ENCODE measurements around the gene UNC5CL. TPM values are rescaled to one million over a fixed set of nuclear protein-coding genes. Genes with fewer than 3 reads are reported as not detected.
A peak's percentile ranks its signal among the peaks of the same experiment; 100 is the strongest.

UNC5CL gene
- total and polyA plus RNA-seq, 9 of the 15 experiments (the other 6 are each of a cell fraction or from before 2014, with no cell fraction given), result 0.07 to 1.8 (median 0.62) TPM; not detected in 1

DNA sequence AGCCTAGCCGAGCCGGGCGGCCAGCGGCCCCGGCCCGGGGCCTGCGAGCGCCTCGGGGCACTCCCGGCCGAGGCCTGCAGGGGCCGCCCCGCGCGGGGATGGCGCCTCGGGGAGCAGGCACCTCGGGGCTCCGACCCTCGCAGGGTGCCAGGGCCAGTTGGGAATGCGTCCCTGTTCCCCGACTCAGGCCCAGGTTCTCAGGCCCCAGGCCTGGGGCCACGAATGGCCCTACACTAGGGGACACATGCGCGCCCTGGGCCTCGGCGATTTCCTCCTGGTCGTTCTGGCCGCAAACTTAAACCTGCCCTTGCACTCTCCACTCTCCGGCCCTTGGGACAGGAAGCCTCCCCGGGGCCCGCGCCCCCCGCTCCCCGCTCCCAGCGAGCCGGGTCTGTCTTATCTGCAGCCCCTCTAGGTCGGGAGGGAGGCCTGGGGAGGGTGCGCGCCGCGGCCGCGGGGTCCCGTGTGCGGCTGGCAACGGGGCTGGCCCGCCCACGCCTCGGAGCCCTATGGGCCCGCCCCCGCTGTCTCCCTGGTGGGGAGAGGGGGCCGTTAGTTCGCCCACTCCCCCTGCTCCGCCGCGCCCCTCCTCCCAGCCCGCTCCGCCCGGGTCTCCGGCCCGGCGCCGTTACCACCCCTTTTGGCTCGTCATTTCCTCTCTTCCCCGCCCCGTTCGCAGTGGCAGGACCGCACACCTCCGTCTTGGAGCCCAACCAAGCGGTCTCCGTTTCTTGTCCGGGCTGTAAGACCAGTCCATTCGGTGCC lies 34.4 kb upstream of the UNC5CL start (continued):
- TF ChIP-seq, protein P1, sequence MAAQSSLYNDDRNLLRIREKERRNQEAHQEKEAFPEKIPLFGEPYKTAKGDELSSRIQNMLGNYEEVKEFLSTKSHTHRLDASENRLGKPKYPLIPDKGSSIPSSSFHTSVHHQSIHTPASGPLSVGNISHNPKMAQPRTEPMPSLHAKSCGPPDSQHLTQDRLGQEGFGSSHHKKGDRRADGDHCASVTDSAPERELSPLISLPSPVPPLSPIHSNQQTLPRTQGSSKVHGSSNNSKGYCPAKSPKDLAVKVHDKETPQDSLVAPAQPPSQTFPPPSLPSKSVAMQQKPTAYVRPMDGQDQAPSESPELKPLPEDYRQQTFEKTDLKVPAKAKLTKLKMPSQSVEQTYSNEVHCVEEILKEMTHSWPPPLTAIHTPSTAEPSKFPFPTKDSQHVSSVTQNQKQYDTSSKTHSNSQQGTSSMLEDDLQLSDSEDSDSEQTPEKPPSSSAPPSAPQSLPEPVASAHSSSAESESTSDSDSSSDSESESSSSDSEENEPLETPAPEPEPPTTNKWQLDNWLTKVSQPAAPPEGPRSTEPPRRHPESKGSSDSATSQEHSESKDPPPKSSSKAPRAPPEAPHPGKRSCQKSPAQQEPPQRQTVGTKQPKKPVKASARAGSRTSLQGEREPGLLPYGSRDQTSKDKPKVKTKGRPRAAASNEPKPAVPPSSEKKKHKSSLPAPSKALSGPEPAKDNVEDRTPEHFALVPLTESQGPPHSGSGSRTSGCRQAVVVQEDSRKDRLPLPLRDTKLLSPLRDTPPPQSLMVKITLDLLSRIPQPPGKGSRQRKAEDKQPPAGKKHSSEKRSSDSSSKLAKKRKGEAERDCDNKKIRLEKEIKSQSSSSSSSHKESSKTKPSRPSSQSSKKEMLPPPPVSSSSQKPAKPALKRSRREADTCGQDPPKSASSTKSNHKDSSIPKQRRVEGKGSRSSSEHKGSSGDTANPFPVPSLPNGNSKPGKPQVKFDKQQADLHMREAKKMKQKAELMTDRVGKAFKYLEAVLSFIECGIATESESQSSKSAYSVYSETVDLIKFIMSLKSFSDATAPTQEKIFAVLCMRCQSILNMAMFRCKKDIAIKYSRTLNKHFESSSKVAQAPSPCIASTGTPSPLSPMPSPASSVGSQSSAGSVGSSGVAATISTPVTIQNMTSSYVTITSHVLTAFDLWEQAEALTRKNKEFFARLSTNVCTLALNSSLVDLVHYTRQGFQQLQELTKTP (IDR thresholded peaks at IDR 0.05; ENCODE audit: low read depth in 1 of 2, partially characterized antibody in 2 of 2), result peak in 1 of 2 experiments; percentile 16
- TF ChIP-seq ZFP1 (CRISPR knock-in tag; IDR thresholded peaks at IDR 0.05) (no peak), TCF7L2 (IDR thresholded peaks at IDR 0.05; ENCODE audit: low read depth, low read length) (no peak), NCOA4 (IDR thresholded peaks at IDR 0.05; ENCODE audit: partially characterized antibody) (no peak), PHF8 (IDR thresholded peaks at IDR 0.05; ENCODE audit: borderline replicate concordance, low read length) (peak; percentile 73), BCLAF1 (IDR thresholded peaks at IDR 0.05; ENCODE audit: borderline replicate concordance in 1 of 2, control insufficient read depth in 1 of 2, low read depth in 2 of 2, low read length in 1 of 2) (no peak), RAD51 (IDR thresholded peaks at IDR 0.05; ENCODE audit: borderline replicate concordance, low read depth) (no peak), GABPB2 (CRISPR knock-in tag; conservative IDR thresholded peaks at IDR 0.05) (no peak), ZBTB43 (CRISPR knock-in tag; IDR thresholded peaks at IDR 0.05) (no peak), ZNF41 (CRISPR knock-in tag; conservative IDR thresholded peaks at IDR 0.05) (no peak), TFE3 (CRISPR knock-in tag; IDR thresholded peaks at IDR 0.05) (no peak)
- TF ChIP-seq, protein P2, sequence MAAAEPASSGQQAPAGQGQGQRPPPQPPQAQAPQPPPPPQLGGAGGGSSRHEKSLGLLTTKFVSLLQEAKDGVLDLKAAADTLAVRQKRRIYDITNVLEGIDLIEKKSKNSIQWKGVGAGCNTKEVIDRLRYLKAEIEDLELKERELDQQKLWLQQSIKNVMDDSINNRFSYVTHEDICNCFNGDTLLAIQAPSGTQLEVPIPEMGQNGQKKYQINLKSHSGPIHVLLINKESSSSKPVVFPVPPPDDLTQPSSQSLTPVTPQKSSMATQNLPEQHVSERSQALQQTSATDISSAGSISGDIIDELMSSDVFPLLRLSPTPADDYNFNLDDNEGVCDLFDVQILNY (CRISPR knock-in tag; IDR thresholded peaks at IDR 0.05), result 0 out of 2 replicates have a peak, but pooled peaks have one; percentile 59
- TF ChIP-seq, protein P3, sequence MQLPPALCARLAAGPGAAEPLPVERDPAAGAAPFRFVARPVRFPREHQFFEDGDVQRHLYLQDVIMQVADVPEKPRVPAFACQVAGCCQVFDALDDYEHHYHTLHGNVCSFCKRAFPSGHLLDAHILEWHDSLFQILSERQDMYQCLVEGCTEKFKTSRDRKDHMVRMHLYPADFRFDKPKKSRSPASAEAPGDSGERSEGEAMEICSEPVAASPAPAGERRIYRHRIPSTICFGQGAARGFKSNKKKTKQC (CRISPR knock-in tag; IDR thresholded peaks at IDR 0.05), result 0 out of 2 replicates have a peak, but pooled peaks have one; percentile 12

Measured in K562 (cell line).